Neutrophil (primary cell): Measurements from ENCODE around the gene OLIG1.

Experiments
- H3K27ac ChIP-seq: fragments of 200-600 bp; sonication (generic); 2 replicates; pipeline ENCODE4 v1.5.1; 2016; ENCODE audit warnings: mild to moderate bottlenecking, moderate library complexity
- H3K27me3 ChIP-seq: fragments of 200-600 bp; sonication (generic); 2 replicates; pipeline ENCODE4 v1.6.0; 2016; ENCODE audit warnings: mild to moderate bottlenecking
- H3K36me3 ChIP-seq: fragments of 200-600 bp; sonication (generic); 2 replicates; pipeline ENCODE4 v1.5.1; 2017
- H3K4me1 ChIP-seq, 2 experiments: fragments of 200-600 bp in 1 of 2; sonication (generic) in 1 of 2; 1 replicate in 1 of 2; 2 replicates in 1 of 2; pipeline versions ENCODE4 v1.5.1 to v1.6.1; 2013 to 2016; ENCODE audit warnings: low read depth in 1 of 2, low read length in 1 of 2, mild to moderate bottlenecking in 1 of 2, moderate library complexity in 1 of 2; ENCODE audit not compliant: control insufficient read depth in 1 of 2, insufficient read depth in 1 of 2
- H3K4me3 ChIP-seq, 2 experiments: fragments of 200-600 bp in 1 of 2; sonication (generic) in 1 of 2; 1 replicate in 1 of 2; 2 replicates in 1 of 2; pipeline ENCODE4 v1.5.1; 2013 to 2016; ENCODE audit warnings: low read depth in 1 of 2, low read length in 1 of 2, mild to moderate bottlenecking in 1 of 2, moderate library complexity in 1 of 2
- H3K9me3 ChIP-seq: fragments of 200-600 bp; sonication (generic); 2 replicates; pipeline ENCODE4 v1.5.1; 2016
- TF ChIP-seq, protein P1 (sequence below): fragments of 200-600 bp; sonication (generic); IDR thresholded peaks from 2 replicates; pipeline ENCODE4 v1.5.1; 2016; ENCODE audit warnings: antibody characterized with exemption

The OLIG1 gene

DNA sequence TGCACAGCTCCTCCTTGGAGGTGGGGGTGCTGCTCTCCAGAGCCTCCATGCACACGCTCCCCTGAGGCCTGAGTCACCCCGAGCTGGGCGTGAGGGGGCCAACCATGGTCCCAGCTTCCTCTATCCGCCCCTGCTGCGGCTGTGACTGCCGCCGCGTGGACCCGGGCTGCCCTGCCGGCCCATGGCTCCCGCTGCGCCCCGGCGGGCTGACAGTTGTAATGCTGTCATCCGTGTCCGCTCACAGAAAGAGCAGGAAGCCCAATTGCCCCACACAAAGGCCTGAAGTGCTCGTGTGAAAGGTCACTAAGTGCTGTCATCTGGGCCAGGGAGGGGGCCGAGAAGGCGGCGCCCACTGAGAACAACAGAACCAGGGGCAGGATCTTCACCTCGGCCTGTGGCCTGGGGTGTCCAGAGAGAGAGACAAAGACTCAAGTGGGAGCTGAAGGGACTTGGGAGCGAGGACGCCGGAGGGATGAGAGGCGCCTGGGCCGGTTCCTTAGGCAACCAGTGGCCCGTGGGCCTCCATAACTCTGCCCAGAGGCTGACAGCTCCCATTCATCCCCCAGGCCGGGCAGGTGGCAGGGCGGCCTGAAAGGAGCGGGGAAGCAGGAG, 31.5 kb downstream of the OLIG1 start:
- peaks cover 5 to 8% of the 10 kb centered on the region in 2 experiments for H3K4me1 ChIP-seq
- H3K9me3 ChIP-seq = no peaks in the 10 kb centered on the region
- TF ChIP-seq, protein P1, sequence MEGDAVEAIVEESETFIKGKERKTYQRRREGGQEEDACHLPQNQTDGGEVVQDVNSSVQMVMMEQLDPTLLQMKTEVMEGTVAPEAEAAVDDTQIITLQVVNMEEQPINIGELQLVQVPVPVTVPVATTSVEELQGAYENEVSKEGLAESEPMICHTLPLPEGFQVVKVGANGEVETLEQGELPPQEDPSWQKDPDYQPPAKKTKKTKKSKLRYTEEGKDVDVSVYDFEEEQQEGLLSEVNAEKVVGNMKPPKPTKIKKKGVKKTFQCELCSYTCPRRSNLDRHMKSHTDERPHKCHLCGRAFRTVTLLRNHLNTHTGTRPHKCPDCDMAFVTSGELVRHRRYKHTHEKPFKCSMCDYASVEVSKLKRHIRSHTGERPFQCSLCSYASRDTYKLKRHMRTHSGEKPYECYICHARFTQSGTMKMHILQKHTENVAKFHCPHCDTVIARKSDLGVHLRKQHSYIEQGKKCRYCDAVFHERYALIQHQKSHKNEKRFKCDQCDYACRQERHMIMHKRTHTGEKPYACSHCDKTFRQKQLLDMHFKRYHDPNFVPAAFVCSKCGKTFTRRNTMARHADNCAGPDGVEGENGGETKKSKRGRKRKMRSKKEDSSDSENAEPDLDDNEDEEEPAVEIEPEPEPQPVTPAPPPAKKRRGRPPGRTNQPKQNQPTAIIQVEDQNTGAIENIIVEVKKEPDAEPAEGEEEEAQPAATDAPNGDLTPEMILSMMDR = no peak
- no peak overlapping the region for H3K4me3 ChIP-seq
- H3K27me3 ChIP-seq = peaks cover 6% of the 10 kb centered on the region
- no peaks in the 10 kb centered on the region for H3K36me3 ChIP-seq
- no peak overlapping the region for H3K27ac ChIP-seq

DNA sequence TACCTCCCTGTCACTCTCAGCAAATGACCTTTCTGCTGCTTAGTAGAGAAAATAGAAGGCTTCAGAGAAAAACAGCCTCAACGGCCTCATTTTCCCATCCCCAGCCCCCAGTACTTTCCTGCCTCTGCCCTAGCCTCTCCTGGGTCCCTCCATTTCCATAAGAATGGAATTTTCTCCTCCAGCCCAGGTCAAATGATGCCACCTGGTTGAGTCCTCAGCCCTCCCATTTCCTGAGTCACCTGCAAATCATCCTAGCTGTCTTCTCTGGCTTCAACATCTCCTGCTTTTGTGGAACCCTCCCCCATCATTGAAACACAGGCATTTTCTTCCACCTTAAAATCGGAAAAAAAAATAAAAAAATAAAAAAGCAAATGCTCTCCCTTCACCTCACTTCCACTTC, 35.1 kb downstream of the OLIG1 start:
- H3K4me3 ChIP-seq = no peak overlapping the region
- no peaks in the 10 kb centered on the region for H3K36me3 ChIP-seq
- no peaks in the 10 kb centered on the region for H3K9me3 ChIP-seq
- H3K4me1 ChIP-seq = peaks cover 8 to 10% of the 10 kb centered on the region in 2 experiments
- H3K27me3 ChIP-seq = peaks cover 31% of the 10 kb centered on the region
- TF ChIP-seq, protein P1 = no peak
- H3K27ac ChIP-seq = no peak overlapping the region

DNA sequence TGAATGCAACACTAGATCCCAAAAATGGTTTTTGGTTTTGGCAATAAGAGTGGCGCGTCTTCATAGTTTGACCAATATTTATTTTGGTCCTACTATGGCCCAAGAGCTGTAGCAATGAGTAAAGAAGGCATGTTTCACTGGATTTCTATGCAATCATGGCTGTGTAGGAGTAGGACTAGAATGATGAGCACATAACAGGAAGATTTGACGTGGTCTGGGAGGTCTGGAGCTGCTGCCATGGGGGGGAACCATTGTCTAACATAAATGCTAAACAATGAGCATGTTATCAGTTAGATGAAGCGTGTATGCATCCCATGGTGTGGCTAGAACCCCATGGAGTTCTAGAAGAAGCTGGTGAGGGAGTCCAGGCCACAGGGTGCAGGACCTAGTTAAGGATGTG, 38.3 kb downstream of the OLIG1 start:
- no peak overlapping the region for H3K4me3 ChIP-seq
- no peak overlapping the region for H3K27ac ChIP-seq
- TF ChIP-seq, protein P1 = no peak
- no peaks in the 10 kb centered on the region for H3K9me3 ChIP-seq
- H3K4me1 ChIP-seq = peaks cover 8 to 11% of the 10 kb centered on the region in 2 experiments
- H3K36me3 ChIP-seq = no peaks in the 10 kb centered on the region
- H3K27me3 ChIP-seq = peaks cover 61% of the 10 kb centered on the region

DNA sequence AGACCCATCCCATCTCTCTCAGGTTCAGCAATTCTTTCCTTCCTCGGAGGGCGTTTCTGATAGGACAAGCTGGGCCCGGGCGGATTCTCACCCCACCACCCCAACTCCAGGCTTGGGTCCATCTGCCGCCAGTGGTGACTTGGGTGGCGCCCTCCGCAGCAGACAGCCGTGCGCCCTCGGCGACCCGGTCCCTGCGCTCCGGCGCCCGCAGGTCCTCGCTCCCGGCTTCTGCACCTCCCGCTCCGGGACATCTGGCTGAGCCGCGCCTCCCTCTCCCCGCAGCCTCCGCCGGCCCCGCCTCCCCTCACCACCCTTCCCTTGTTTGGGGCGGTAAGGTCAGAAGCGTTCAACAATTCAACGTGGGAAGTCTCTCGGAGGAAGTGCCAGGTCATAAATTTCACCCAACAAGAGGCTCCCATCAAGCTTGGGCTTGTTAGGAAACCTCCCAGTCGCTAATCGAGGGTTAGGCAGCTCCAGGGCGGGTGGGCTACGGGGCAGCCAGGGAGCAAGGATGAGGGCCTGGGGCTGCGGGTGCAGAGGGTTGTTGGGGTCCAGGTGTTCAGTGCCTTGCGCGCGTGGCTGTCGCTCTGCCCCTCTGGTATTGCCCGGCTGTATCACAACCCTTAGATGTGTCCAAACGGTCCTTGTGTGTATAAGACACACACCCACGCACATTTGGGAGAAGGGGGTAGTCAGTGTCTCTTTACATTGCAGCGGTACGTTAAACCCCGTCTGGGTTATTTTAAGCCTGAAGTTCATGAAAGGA, 39.8 kb downstream of the OLIG1 start:
- Histone ChIP-seq H3K27ac (no peak overlapping the region), H3K4me1 (peaks cover 8 to 11% of the 10 kb centered on the region in 2 experiments), H3K9me3 (no peaks in the 10 kb centered on the region), H3K27me3 (peaks cover 63% of the 10 kb centered on the region), H3K4me3 (peak overlapping the region; percentile 41 to 51), H3K36me3 (no peaks in the 10 kb centered on the region)
- TF ChIP-seq, protein P1 = no peak

DNA sequence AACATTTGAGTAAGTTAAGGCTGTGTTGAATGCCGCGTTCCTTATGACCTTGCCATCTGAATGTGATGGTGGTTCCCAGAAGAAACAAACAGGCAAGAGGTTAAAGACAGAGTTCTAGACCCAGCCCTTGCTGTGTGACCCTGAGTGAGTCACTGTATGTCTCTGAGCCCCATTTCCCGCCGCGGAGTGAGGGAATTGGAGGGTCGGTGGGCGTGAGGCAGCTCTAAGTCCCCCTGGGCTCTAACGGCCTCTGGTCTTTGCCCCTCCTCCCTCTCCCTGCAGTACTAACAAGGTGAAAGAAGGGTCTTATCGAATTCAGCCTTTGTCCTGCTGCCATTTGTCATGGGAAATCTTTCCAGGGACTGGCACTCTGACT, 40.4 kb downstream of the OLIG1 start:
- TF ChIP-seq, protein P1 = no peak
- H3K36me3 ChIP-seq = no peaks in the 10 kb centered on the region
- H3K27ac ChIP-seq = no peak overlapping the region
- H3K4me3 ChIP-seq = peak overlapping the region in 1 of 2 experiments; percentile 41
- peaks cover 63% of the 10 kb centered on the region for H3K27me3 ChIP-seq
- H3K4me1 ChIP-seq = peaks cover 8 to 11% of the 10 kb centered on the region in 2 experiments
- H3K9me3 ChIP-seq = no peaks in the 10 kb centered on the region
